GM18498 (cell line): ENCODE measurements around the gene PTPN3.

ENCODE experiments used
- ATAC-seq: cut with Tn5 transposase; IDR thresholded peaks from one replicate; pipeline ENCODE4 v1.9.1; 2021; ENCODE audit warnings: mild to moderate bottlenecking, moderate library complexity; ENCODE audit not compliant: unreplicated experiment

PTPN3 gene

GRCh38 chr9:109427886-109428285, 70.2 kb downstream of the PTPN3 start:
- no peak for ATAC-seq

- no peak for ATAC-seq
Measured at GRCh38 chr9:109426626-109427402, 71.3 kb downstream of the PTPN3 start.

GRCh38 chr9:109424618-109425017, 73.5 kb downstream of the PTPN3 start:
- no peak for ATAC-seq

GRCh38 chr9:109423877-109424276, 74.2 kb downstream of the PTPN3 start:
- no peak for ATAC-seq

- ATAC-seq, result peak; percentile 79
Measured at GRCh38 chr9:109422641-109423040, 75.5 kb downstream of the PTPN3 start.

- ATAC-seq, result no peak
Measured at GRCh38 chr9:109421026-109421970, 76.8 kb downstream of the PTPN3 start.

- ATAC-seq, result no peak
Measured at GRCh38 chr9:109419531-109419930, 78.6 kb downstream of the PTPN3 start.

GRCh38 chr9:109418827-109419226, 79.3 kb downstream of the PTPN3 start:
- no peak for ATAC-seq

- no peak for ATAC-seq
Measured at GRCh38 chr9:109417585-109418544, 80.2 kb downstream of the PTPN3 start.

- ATAC-seq, result no peak
Measured at GRCh38 chr9:109417054-109417453, 81.1 kb downstream of the PTPN3 start.

- peak; percentile 40 for ATAC-seq
Measured at GRCh38 chr9:109416135-109416706, 81.9 kb downstream of the PTPN3 start.

- no peak for ATAC-seq
Measured at GRCh38 chr9:109414125-109414785, 83.9 kb downstream of the PTPN3 start.

- peak; percentile 49 for ATAC-seq
Measured at GRCh38 chr9:109411798-109412352, 86.2 kb downstream of the PTPN3 start.

- ATAC-seq, result peak; percentile 68
Measured at GRCh38 chr9:109411069-109411761, 86.9 kb downstream of the PTPN3 start.

GRCh38 chr9:109409773-109410397, 88.2 kb downstream of the PTPN3 start:
- ATAC-seq, result no peak

- no peak for ATAC-seq
Measured at GRCh38 chr9:109408759-109409462, 89.2 kb downstream of the PTPN3 start.

GRCh38 chr9:109403766-109404320, 94.3 kb downstream of the PTPN3 start:
- ATAC-seq, result no peak

- no peak for ATAC-seq
Measured at GRCh38 chr9:109403116-109403515, 95.0 kb downstream of the PTPN3 start.
